ENCODE data around the gene TCHHL1. TPM values are rescaled to one million over a fixed set of nuclear protein-coding genes. Genes with fewer than 3 reads are reported as not detected.
A peak's percentile ranks its signal among the peaks of the same experiment; 100 is the strongest.

TCHHL1 gene
- total RNA-seq, 2 experiments from 2014 or later, result not detected

GRCh38 chr1:152044386-152044785 lies 44.5 kb downstream of the TCHHL1 start:
- DNase-seq, result no peak
- H3K27ac Mint-ChIP-seq, result no peak overlapping the region
- CTCF ChIA-PET, result interaction anchor here (1.2 to 7.2 kb wide), 2 partner anchors 9 kb away, joined by 4 to 72 read pairs; partner anchors contain the start of gene S100A11
- peaks cover 20% of the 10 kb centered on the region for H3K4me1 Mint-ChIP-seq
- H3K27me3 Mint-ChIP-seq, result no peaks in the 10 kb centered on the region
- H3K4me3 Mint-ChIP-seq, result no peak overlapping the region
- H3K36me3 Mint-ChIP-seq, result no peaks in the 10 kb centered on the region
- no peak for ATAC-seq
- no peaks in the 10 kb centered on the region for H3K9me3 Mint-ChIP-seq (ENCODE audit: low read depth)

- H3K9me3 Mint-ChIP-seq (ENCODE audit: low read depth), result no peaks in the 10 kb centered on the region
- no peaks in the 10 kb centered on the region for H3K27me3 Mint-ChIP-seq
- no peak overlapping the region for H3K27ac Mint-ChIP-seq
- no peak overlapping the region for H3K4me3 Mint-ChIP-seq
- peaks cover 18% of the 10 kb centered on the region for H3K4me1 Mint-ChIP-seq
- DNase-seq, result no peak
- H3K36me3 Mint-ChIP-seq, result no peaks in the 10 kb centered on the region
- CTCF ChIA-PET, result interaction anchor here (1.2 to 7.2 kb wide), 2 partner anchors 8 to 9 kb away, joined by 4 to 72 read pairs; partner anchors contain the start of gene S100A11
- ATAC-seq, result no peak
Measured at GRCh38 chr1:152043870-152044269, 45.0 kb downstream of the TCHHL1 start.

- CTCF ChIA-PET, result interaction anchor here (1.2 to 1.4 kb wide), 2 partner anchors 11 to 147 kb away, joined by 3 read pairs; no protein-coding TSS in a partner anchor
- H3K4me1 Mint-ChIP-seq, result peaks cover 13% of the 10 kb centered on the region
- no peaks in the 10 kb centered on the region for H3K36me3 Mint-ChIP-seq
- H3K27me3 Mint-ChIP-seq, result no peaks in the 10 kb centered on the region
- no peak for DNase-seq
- no peaks in the 10 kb centered on the region for H3K9me3 Mint-ChIP-seq (ENCODE audit: low read depth)
- no peak overlapping the region for H3K27ac Mint-ChIP-seq
- H3K4me3 Mint-ChIP-seq, result no peak overlapping the region
- ATAC-seq, result no peak
Measured at GRCh38 chr1:152042030-152042429, 46.8 kb downstream of the TCHHL1 start.

GRCh38 chr1:152039886-152040285 lies 49.0 kb downstream of the TCHHL1 start:
- CTCF ChIA-PET, result interaction anchor here (1.4 to 2.1 kb wide), 3 partner anchors 8 to 418 kb away, joined by 4 to 7 read pairs (median 5); no protein-coding TSS in a partner anchor
- H3K36me3 Mint-ChIP-seq, result peaks cover 12% of the 10 kb centered on the region
- no peak overlapping the region for H3K4me3 Mint-ChIP-seq
- no peaks in the 10 kb centered on the region for H3K9me3 Mint-ChIP-seq (ENCODE audit: low read depth)
- no peak overlapping the region for H3K27ac Mint-ChIP-seq
- no peak for ATAC-seq
- H3K27me3 Mint-ChIP-seq, result no peaks in the 10 kb centered on the region
- peaks cover 13% of the 10 kb centered on the region for H3K4me1 Mint-ChIP-seq
- DNase-seq, result no peak

- Mint-ChIP-seq H3K27me3 (no peaks in the 10 kb centered on the region), H3K27ac (no peak overlapping the region), H3K4me3 (no peak overlapping the region), H3K36me3 (peaks cover 16% of the 10 kb centered on the region), H3K4me1 (peaks cover 17% of the 10 kb centered on the region), H3K9me3 (ENCODE audit: low read depth) (no peaks in the 10 kb centered on the region)
- CTCF ChIA-PET, result interaction anchor here (1.4 to 2.1 kb wide), 3 partner anchors 9 to 419 kb away, joined by 4 to 7 read pairs (median 5); no protein-coding TSS in a partner anchor
- DNase-seq (no peak), ATAC-seq (no peak)
Measured at GRCh38 chr1:152039461-152039860, 49.4 kb downstream of the TCHHL1 start.

GRCh38 chr1:152038871-152039270 lies 50.0 kb downstream of the TCHHL1 start:
- H3K4me3 Mint-ChIP-seq, result no peak overlapping the region
- no peak for ATAC-seq
- H3K4me1 Mint-ChIP-seq, result peaks cover 21% of the 10 kb centered on the region
- no peak overlapping the region for H3K27ac Mint-ChIP-seq
- DNase-seq, result no peak
- no peaks in the 10 kb centered on the region for H3K27me3 Mint-ChIP-seq
- CTCF ChIA-PET, result interaction anchor here (1.6 to 2.1 kb wide), 2 partner anchors 9 to 420 kb away, joined by 5 to 7 read pairs; no protein-coding TSS in a partner anchor
- H3K36me3 Mint-ChIP-seq, result peaks cover 19% of the 10 kb centered on the region
- no peaks in the 10 kb centered on the region for H3K9me3 Mint-ChIP-seq (ENCODE audit: low read depth)

GRCh38 chr1:152036267-152037216 lies 52.3 kb downstream of the TCHHL1 start, which contains the start of gene S100A11:
S100A11 (minus strand) TSS chr1:152037004; CDS start chr1:152036915, 89 bp downstream.
- Mint-ChIP-seq H3K4me3 (peak within 1 kb of the TSS; percentile 96), H3K27ac (peak within 1 kb of the TSS; percentile 94), H3K4me1 (peaks cover 34% of the 10 kb centered on the region), H3K27me3 (no peaks in the 10 kb centered on the region), H3K9me3 (ENCODE audit: low read depth) (no peaks in the 10 kb centered on the region), H3K36me3 (peaks cover 42% of the 10 kb centered on the region)
- CTCF ChIA-PET, result interaction anchor here (0.8 to 4.5 kb wide), 10 partner anchors 11 to 422 kb away, joined by 3 to 72 read pairs (median 14); no protein-coding TSS in a partner anchor
- ATAC-seq (peak; percentile 73), DNase-seq (peak; percentile 82)

GRCh38 chr1:152035539-152036266 lies 53.2 kb downstream of the TCHHL1 start:
- Mint-ChIP-seq H3K27me3 (no peaks in the 10 kb centered on the region), H3K4me3 (peak overlapping the region; percentile 96), H3K36me3 (peaks cover 43% of the 10 kb centered on the region), H3K27ac (peak overlapping the region; percentile 94), H3K4me1 (peaks cover 36% of the 10 kb centered on the region), H3K9me3 (ENCODE audit: low read depth) (no peaks in the 10 kb centered on the region)
- ATAC-seq, result peak; percentile 21
- no peak for DNase-seq
- CTCF ChIA-PET, result interaction anchor here (0.9 to 4.5 kb wide), 11 partner anchors 12 to 423 kb away, joined by 3 to 72 read pairs (median 13); no protein-coding TSS in a partner anchor

GRCh38 chr1:152034654-152035538 lies 54.0 kb downstream of the TCHHL1 start:
- CTCF ChIA-PET, result interaction anchor here (0.6 to 4.5 kb wide), 31 partner anchors 10 to 619 kb away, joined by 3 to 72 read pairs (median 4); partner anchors contain the start of gene S100A10
- H3K9me3 Mint-ChIP-seq (ENCODE audit: low read depth), result no peaks in the 10 kb centered on the region
- H3K4me1 Mint-ChIP-seq, result peaks cover 40% of the 10 kb centered on the region
- H3K27me3 Mint-ChIP-seq, result no peaks in the 10 kb centered on the region
- DNase-seq (peak; percentile 83), ATAC-seq (peak; percentile 72)
- peak overlapping the region; percentile 96 for H3K4me3 Mint-ChIP-seq
- H3K27ac Mint-ChIP-seq, result peak overlapping the region; percentile 94
- H3K36me3 Mint-ChIP-seq, result peaks cover 49% of the 10 kb centered on the region

- H3K27ac Mint-ChIP-seq, result peak overlapping the region; percentile 94
- H3K4me3 Mint-ChIP-seq, result peak overlapping the region; percentile 96
- peak; percentile 22 for ATAC-seq
- H3K9me3 Mint-ChIP-seq (ENCODE audit: low read depth), result no peaks in the 10 kb centered on the region
- H3K36me3 Mint-ChIP-seq, result peaks cover 52% of the 10 kb centered on the region
- CTCF ChIA-PET, result interaction anchor here (1.0 to 4.5 kb wide), 28 partner anchors 9 to 425 kb away, joined by 3 to 72 read pairs (median 5); partner anchors contain the start of gene S100A10
- H3K4me1 Mint-ChIP-seq, result peaks cover 45% of the 10 kb centered on the region
- no peak for DNase-seq
- no peaks in the 10 kb centered on the region for H3K27me3 Mint-ChIP-seq
Measured at GRCh38 chr1:152034324-152034653, 54.6 kb downstream of the TCHHL1 start.
